HepG2 (cell line): ENCODE data around the gene DSG2. TPM values are rescaled to one million over a fixed set of nuclear protein-coding genes. Genes with fewer than 3 reads are reported as not detected.

ENCODE experiments used
- ATAC-seq: fragments of 200-7000 bp; cut with Tn5 transposase; 3 replicates; pipeline ENCODE4 v1.9.1; 2020; ENCODE audit warnings: mild to moderate bottlenecking, moderate library complexity
- BruUV-seq: library from RNA; stranded (reverse); fragments of 400-500 nt; replicated peaks from 2 replicates; lab custom pipeline; 2021; lab: Mats Ljungman, UMichigan
- CTCF ChIA-PET: fragments of 300-600 bp; formaldehyde crosslinking; extraction: SDS; loops from one replicate; lab custom pipeline; 2021; ENCODE audit warnings: low total read pairs, inconsistent platforms, low intra/inter-chr PET ratio; lab: Yijun Ruan, JAX
- POLR2A ChIA-PET: fragments of 350-600 bp; sonication (Branson Sonifier 250); formaldehyde crosslinking; loops from one replicate; lab custom pipeline; 2020; ENCODE audit warnings: antibody characterized with exemption, inconsistent platforms; lab: Yijun Ruan, JAX
- DNase-seq: peaks from one replicate; pipeline ENCODE4 v3.0.0-alpha.2; 2015; ENCODE audit warnings: low spot score
- FAIRE-seq: peaks from 3 replicates; lab custom pipeline; 2011; peaks lifted over from hg19 to GRCh38; lab: Jason Lieb, UNC
- H2AFZ ChIP-seq: one replicate; pipeline ENCODE4 v1.6.1; 2011; ENCODE audit warnings: low read length, inconsistent platforms
- H3K27ac ChIP-seq: fragments of 300-600 bp; 3 replicates; pipeline ENCODE4 v1.8.0; 2011; ENCODE audit warnings: mixed run types, mild to moderate bottlenecking, mixed read lengths, low read length, inconsistent platforms; ENCODE audit not compliant: insufficient read depth; ENCODE audit errors: extremely low read length
- H3K27me3 ChIP-seq, 2 experiments: fragments of 200-600 bp in 1 of 2; 2 replicates in 1 of 2; 3 replicates in 1 of 2; pipeline versions ENCODE4 v1.6.0 to v1.8.0; 2011; ENCODE audit warnings: low read length in 2 of 2, mild to moderate bottlenecking in 2 of 2, moderate library complexity in 2 of 2, inconsistent platforms in 1 of 2; ENCODE audit not compliant: insufficient read depth in 2 of 2, control insufficient read depth in 1 of 2
- H3K36me3 ChIP-seq, 2 experiments: fragments of 200-600 bp in 1 of 2; replicated peaks in 1 of 2; 2 replicates in 1 of 2; 3 replicates in 1 of 2; pipeline versions ENCODE4 v1.5.1 to v1.8.0; 2011; ENCODE audit warnings: low read length in 2 of 2, inconsistent platforms in 1 of 2; ENCODE audit not compliant: insufficient read depth in 2 of 2, control insufficient read depth in 1 of 2
- H3K4me1 ChIP-seq: 2 replicates; pipeline ENCODE4 v1.5.1; 2012; ENCODE audit warnings: low read length, inconsistent platforms; ENCODE audit not compliant: insufficient read depth
- H3K4me2 ChIP-seq: 2 replicates; pipeline ENCODE4 v1.6.0; 2011; ENCODE audit warnings: low read depth, low read length, inconsistent platforms
- H3K4me3 ChIP-seq, 3 experiments: fragments of 200-600 bp in 1 of 3; sonication (generic), shearing (Covaris generic) in 1 of 3; replicated peaks in 1 of 3; 2 replicates each; pipeline ENCODE4 v1.5.1; 2011 to 2016; ENCODE audit warnings: low read length in 3 of 3, inconsistent platforms in 2 of 3, low read depth in 2 of 3, mild to moderate bottlenecking in 2 of 3, control low read depth in 1 of 3, mixed read lengths in 1 of 3; ENCODE audit not compliant: insufficient read depth in 1 of 3
- H3K79me2 ChIP-seq: one replicate; pipeline ENCODE4 v1.6.1; 2011; ENCODE audit warnings: low read length, inconsistent platforms; ENCODE audit not compliant: insufficient read depth
- H3K9ac ChIP-seq: 2 replicates; pipeline ENCODE4 v1.6.0; 2011; ENCODE audit warnings: mild to moderate bottlenecking, low read depth, low read length, inconsistent platforms; ENCODE audit not compliant: insufficient read depth
- H3K9me3 ChIP-seq: 2 replicates; pipeline ENCODE4 v1.5.1; 2012; ENCODE audit warnings: mild to moderate bottlenecking, low read length
- H4K20me1 ChIP-seq: 2 replicates; pipeline ENCODE4 v1.6.0; 2011; ENCODE audit warnings: inconsistent platforms, mild to moderate bottlenecking, low read length, moderate library complexity; ENCODE audit not compliant: insufficient read depth
- CCAR2 ChIP-seq: fragments of 200-400 bp; formaldehyde crosslinking; optimal IDR thresholded peaks from 2 replicates; pipeline ENCODE3; 2018; ENCODE audit warnings: low read depth, mild to moderate bottlenecking, low read length, moderate library complexity
- CREB1 ChIP-seq, 2 experiments: fragments of 450-650 bp in 1 of 2; IDR thresholded peaks; 2 replicates each; pipeline ENCODE4 v1.6.1; 2016 to 2017; ENCODE audit warnings: control low read depth in 1 of 2, mild to moderate bottlenecking in 1 of 2, missing compliant biosample characterization in 1 of 2, missing genetic modification characterization in 1 of 2
- FOXP4 ChIP-seq: sonication (generic); formaldehyde crosslinking; IDR thresholded peaks from 2 replicates; pipeline ENCODE4 v1.4.0; 2020; ENCODE audit warnings: missing genetic modification reagents
- NFE2L2 ChIP-seq: fragments of 150-350 bp; IDR thresholded peaks from 2 replicates; pipeline ENCODE4 v1.6.1; 2014; ENCODE audit warnings: low read length
- NFYC ChIP-seq: IDR thresholded peaks from 2 replicates; pipeline ENCODE4 v1.6.1; 2016; ENCODE audit warnings: missing genetic modification reagents, missing compliant biosample characterization
- PAWR ChIP-seq: sonication (generic); formaldehyde crosslinking; IDR thresholded peaks from 2 replicates; pipeline ENCODE4 v1.4.0; 2020; ENCODE audit warnings: missing genetic modification reagents, mild to moderate bottlenecking, borderline replicate concordance
- PAX8 ChIP-seq: sonication (generic); formaldehyde crosslinking; IDR thresholded peaks from 2 replicates; pipeline ENCODE4 v1.8.0; 2022; ENCODE audit warnings: mild to moderate bottlenecking, missing genetic modification reagents, borderline replicate concordance
- PHF20 ChIP-seq: sonication (generic); formaldehyde crosslinking; IDR thresholded peaks from 2 replicates; pipeline ENCODE4 v1.5.0; 2020; ENCODE audit warnings: mild to moderate bottlenecking, missing genetic modification reagents
- RBAK ChIP-seq: sonication (generic); formaldehyde crosslinking; IDR thresholded peaks from 2 replicates; pipeline ENCODE4 v1.5.1; 2020; ENCODE audit warnings: mild to moderate bottlenecking, missing genetic modification reagents
- RELA ChIP-seq: sonication (generic); formaldehyde crosslinking; IDR thresholded peaks from 2 replicates; pipeline ENCODE4 v1.4.0; 2020; ENCODE audit warnings: missing genetic modification reagents
- SKI ChIP-seq: fragments of 450-650 bp; IDR thresholded peaks from one replicate; pipeline ENCODE4 v1.6.1; 2018; ENCODE audit warnings: mild to moderate bottlenecking; ENCODE audit not compliant: partially characterized antibody
- SOX6 ChIP-seq, 2 experiments: fragments of 450-650 bp in 1 of 2; sonication (generic) in 1 of 2; formaldehyde crosslinking in 1 of 2; IDR thresholded peaks; 2 replicates each; pipeline versions ENCODE4 v1.4.0 to v1.6.1; 2017 to 2020; ENCODE audit warnings: antibody characterized with exemption in 1 of 2, mild to moderate bottlenecking in 1 of 2, missing genetic modification reagents in 1 of 2
- TOE1 ChIP-seq: sonication (generic); formaldehyde crosslinking; IDR thresholded peaks from 2 replicates; pipeline ENCODE4 v1.4.0; 2020; ENCODE audit warnings: mild to moderate bottlenecking, missing genetic modification reagents
- TSC22D2 ChIP-seq: sonication (generic); formaldehyde crosslinking; IDR thresholded peaks from 2 replicates; pipeline ENCODE4 v1.5.1; 2020; ENCODE audit warnings: missing genetic modification reagents, mild to moderate bottlenecking, borderline replicate concordance
- ZBTB21 ChIP-seq: sonication (generic); formaldehyde crosslinking; IDR thresholded peaks from 2 replicates; pipeline ENCODE4 v1.4.0; 2020; ENCODE audit warnings: missing genetic modification reagents
- ZFP36 ChIP-seq: fragments of 150-350 bp; IDR thresholded peaks from 2 replicates; pipeline ENCODE4 v1.6.1; 2018; ENCODE audit warnings: borderline replicate concordance, low read length, low read depth; ENCODE audit not compliant: partially characterized antibody
- ZNF556 ChIP-seq: sonication (generic); formaldehyde crosslinking; IDR thresholded peaks from 2 replicates; pipeline ENCODE4 v1.4.0; 2020; ENCODE audit warnings: mild to moderate bottlenecking, missing genetic modification reagents, borderline replicate concordance
- ZNF589 ChIP-seq: sonication (generic); formaldehyde crosslinking; conservative IDR thresholded peaks from 2 replicates; pipeline ENCODE4 v1.8.0; 2022; ENCODE audit warnings: mild to moderate bottlenecking, moderate library complexity, missing genetic modification reagents
- ZSCAN31 ChIP-seq: sonication (generic); formaldehyde crosslinking; IDR thresholded peaks from 2 replicates; pipeline ENCODE4 v1.5.0; 2020; ENCODE audit warnings: low read depth, mild to moderate bottlenecking, missing genetic modification reagents
- WGBS: methylation state at CpG from one replicate; pipeline ENCODE4 v1.1.6; 2017; ENCODE audit warnings: low lambda C conversion rate; 5-methylcytosine and 5-hydroxymethylcytosine counted together
- in situ Hi-C: cut with HindIII; loops from 2 replicates; pipeline ENCODE4 v1.10.0; 2017; ENCODE audit warnings: low pct_unique_long_range_greater_than_20kb; ENCODE audit not compliant: extremely low pct_ligation_motif_present
- intact Hi-C: fragments of 100-400 bp; cut with micrococcal nuclease; formaldehyde crosslinking; loops from one replicate; pipeline ENCODE4 v1.10.0; 2022; ENCODE audit not compliant: unreplicated experiment
- polyA plus RNA-seq, 8 experiments: library from polyadenylated mRNA; depleted of rRNA in 3 of 8; stranded (reverse) in 7 of 8; unstranded in 1 of 8; fragments of >200 nt; fragmentation: Illumina TruSeq in 4 of 8; extraction: Trizol in 4 of 8; gene quantifications; 2 replicates each; pipeline versions ENCODE4 v1.2.1 to v1.2.3, GENCODE V29; 2011 to 2016; ENCODE audit warnings: low read depth in 4 of 8, missing spikeins in 1 of 8, mixed read lengths in 1 of 8; ENCODE audit not compliant: insufficient read depth in 1 of 8
- total RNA-seq, 5 experiments: library from RNA; depleted of rRNA; stranded (reverse); fragments of >200 nt; fragmentation: Illumina TruSeq; extraction: Trizol; gene quantifications; 2 replicates each; pipeline ENCODE4 v1.2.3, GENCODE V29; 2016; ENCODE audit warnings: low read depth in 1 of 5

Gene DSG2
- total and polyA plus RNA-seq, 2 of the 13 experiments (the other 11 are each of a cell fraction or from before 2014, with no cell fraction given): 23.3 to 66.7 TPM

GRCh38 chr18:31581498-31582197, 83.7 kb downstream of the DSG2 start:
- DNase-seq: peak; percentile 34
- Histone ChIP-seq H3K27me3 (no peaks in the 10 kb centered on the region), H3K79me2 (no peaks in the 10 kb centered on the region), H3K4me2 (peak overlapping the region; percentile 15), H4K20me1 (no peaks in the 10 kb centered on the region), H3K9me3 (no peaks in the 10 kb centered on the region), H3K36me3 (no peaks in the 10 kb centered on the region), H2AFZ (no peak overlapping the region), H3K4me3 (no peak overlapping the region), H3K4me1 (peaks cover 72% of the 10 kb centered on the region), H3K27ac (no peak overlapping the region), H3K9ac (no peak overlapping the region)
- peak; percentile 39; the same call in 2 of the 3 replicates for ATAC-seq
- POLR2A ChIA-PET: interaction anchor here (1.9 kb wide), 1 partner anchor 10 kb away, joined by 7 read pairs; the partner anchor contains the start of gene TTR
- CTCF ChIA-PET: no interaction called here
- BruUV-seq: no TSS peak
- FAIRE-seq: no peak
- 27% methylated on average over 4 of the region's 4 CpGs for WGBS
- intact Hi-C loops (loop anchor here (10.0 kb wide), 1 partner anchor 513 kb away; the partner anchor contains the start of gene RNF138), in situ Hi-C loops (no loop called here)
- TF ChIP-seq CREB1 (IDR thresholded peaks at IDR 0.05): no peak
- TF ChIP-seq CREB1 (CRISPR knock-in tag; IDR thresholded peaks at IDR 0.05): no peak
- TF ChIP-seq FOXP4 (CRISPR knock-in tag): no peak
- TF ChIP-seq TSC22D2: no peak
- TF ChIP-seq PAX8: no peak
- no peak for TF ChIP-seq ZSCAN31 (CRISPR knock-in tag)
- TF ChIP-seq PHF20 (CRISPR knock-in tag): no peak
- no peak for TF ChIP-seq PAWR
- no peak for TF ChIP-seq CCAR2
- TF ChIP-seq TOE1: no peak
- no peak for TF ChIP-seq ZBTB21 (CRISPR knock-in tag)
- no peak for TF ChIP-seq RBAK (CRISPR knock-in tag)
- no peak for TF ChIP-seq ZNF556 (CRISPR knock-in tag)
- no peak for TF ChIP-seq ZFP36
- TF ChIP-seq ZNF589: no peak
- no peak for TF ChIP-seq RELA (CRISPR knock-in tag)
- no peak for TF ChIP-seq SKI
- no peak for TF ChIP-seq NFE2L2
- TF ChIP-seq NFYC (CRISPR knock-in tag): no peak
- no peak for TF ChIP-seq SOX6 (IDR thresholded peaks at IDR 0.05)
- TF ChIP-seq SOX6 (CRISPR knock-in tag; IDR thresholded peaks at IDR 0.05): peak; percentile 35; the same call in 1 of the 2 replicates
